GM12878 (cell line): Measurements from ENCODE around the gene ZDHHC14.

ENCODE experiments used
- ATF3 ChIP-seq: IDR thresholded peaks from 2 replicates; pipeline ENCODE4 v1.6.1; 2011; ENCODE audit warnings: low read depth, mild to moderate bottlenecking, low read length, moderate library complexity, borderline replicate concordance; ENCODE audit errors: extremely low read depth
- BACH1 ChIP-seq: fragments of 450-650 bp; IDR thresholded peaks from 2 replicates; pipeline ENCODE4 v1.6.1; 2017; ENCODE audit warnings: mild to moderate bottlenecking, borderline replicate concordance
- EP300 ChIP-seq, 2 experiments: fragments of 150-350 bp in 1 of 2; IDR thresholded peaks; 2 replicates each; pipeline ENCODE4 v1.6.1; 2011 to 2012; ENCODE audit warnings: low read depth in 2 of 2, low read length in 2 of 2, borderline replicate concordance in 1 of 2, improper control_type of control experiment in 1 of 2, inconsistent platforms in 1 of 2; ENCODE audit not compliant: control insufficient read depth in 1 of 2
- FOXK2 ChIP-seq: fragments of 450-650 bp; IDR thresholded peaks from 2 replicates; pipeline ENCODE4 v1.6.1; 2017; ENCODE audit warnings: mild to moderate bottlenecking, moderate library complexity
- POLR2A ChIP-seq: IDR thresholded peaks from 2 replicates; pipeline ENCODE4 v1.6.1; 2011; ENCODE audit warnings: low read depth, mild to moderate bottlenecking, low read length
- RAD21 ChIP-seq: IDR thresholded peaks from 2 replicates; pipeline ENCODE4 v1.6.1; 2011; ENCODE audit warnings: mild to moderate bottlenecking, low read depth, low read length, moderate library complexity; ENCODE audit not compliant: insufficient read depth
- RUNX3 ChIP-seq: IDR thresholded peaks from 2 replicates; pipeline ENCODE4 v1.6.1; 2012; ENCODE audit warnings: low read length, inconsistent platforms
- TF ChIP-seq, protein P1 (sequence below), 3 experiments: IDR thresholded peaks in 2 of 3; conservative IDR thresholded peaks in 1 of 3; 2 replicates each; pipeline ENCODE4 v1.5.1; 2011; ENCODE audit warnings: low read depth in 3 of 3, low read length in 3 of 3, mild to moderate bottlenecking in 3 of 3, control low read depth in 2 of 3, moderate library complexity in 2 of 3, inconsistent platforms in 1 of 3, mixed read lengths in 1 of 3; ENCODE audit not compliant: control insufficient read depth in 2 of 3, insufficient read depth in 1 of 3; ENCODE audit errors: extremely low read depth in 1 of 3

DNA sequence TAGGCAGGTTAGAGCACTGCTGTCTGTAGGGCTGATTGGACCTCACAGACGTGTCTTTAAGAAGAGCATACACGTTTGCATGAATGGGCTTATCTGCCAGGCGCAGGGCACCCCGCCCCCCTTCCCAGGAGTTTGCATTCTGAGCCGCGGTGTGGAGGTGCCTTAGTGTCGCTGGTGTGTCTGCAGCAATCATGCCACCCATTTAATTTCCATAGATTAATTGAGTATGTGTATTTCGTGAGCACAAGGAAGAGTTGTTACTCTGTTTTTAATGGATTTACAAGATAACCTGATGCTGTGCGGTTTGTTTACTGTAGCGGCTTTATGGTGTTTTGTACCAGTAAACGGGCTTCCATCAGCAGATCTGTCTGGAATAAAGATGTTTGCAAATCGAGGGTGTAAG, 107.7 kb downstream of the ZDHHC14 start:
- TF ChIP-seq EP300 (IDR thresholded peaks at IDR 0.05; ENCODE audit: borderline replicate concordance in 1 of 2, control insufficient read depth in 1 of 2, low read depth in 2 of 2, low read length in 2 of 2) (no peak), ATF3 (no peak), BACH1 (no peak), RUNX3 (no peak), FOXK2 (no peak), RAD21 (no peak), POLR2A (no peak)
- TF ChIP-seq, protein P1, sequence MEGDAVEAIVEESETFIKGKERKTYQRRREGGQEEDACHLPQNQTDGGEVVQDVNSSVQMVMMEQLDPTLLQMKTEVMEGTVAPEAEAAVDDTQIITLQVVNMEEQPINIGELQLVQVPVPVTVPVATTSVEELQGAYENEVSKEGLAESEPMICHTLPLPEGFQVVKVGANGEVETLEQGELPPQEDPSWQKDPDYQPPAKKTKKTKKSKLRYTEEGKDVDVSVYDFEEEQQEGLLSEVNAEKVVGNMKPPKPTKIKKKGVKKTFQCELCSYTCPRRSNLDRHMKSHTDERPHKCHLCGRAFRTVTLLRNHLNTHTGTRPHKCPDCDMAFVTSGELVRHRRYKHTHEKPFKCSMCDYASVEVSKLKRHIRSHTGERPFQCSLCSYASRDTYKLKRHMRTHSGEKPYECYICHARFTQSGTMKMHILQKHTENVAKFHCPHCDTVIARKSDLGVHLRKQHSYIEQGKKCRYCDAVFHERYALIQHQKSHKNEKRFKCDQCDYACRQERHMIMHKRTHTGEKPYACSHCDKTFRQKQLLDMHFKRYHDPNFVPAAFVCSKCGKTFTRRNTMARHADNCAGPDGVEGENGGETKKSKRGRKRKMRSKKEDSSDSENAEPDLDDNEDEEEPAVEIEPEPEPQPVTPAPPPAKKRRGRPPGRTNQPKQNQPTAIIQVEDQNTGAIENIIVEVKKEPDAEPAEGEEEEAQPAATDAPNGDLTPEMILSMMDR (IDR thresholded peaks at IDR 0.05 in 2 of 3, conservative IDR thresholded peaks at IDR 0.05 in 1 of 3; ENCODE audit: control insufficient read depth in 2 of 3, extremely low read depth in 1 of 3, insufficient read depth in 1 of 3, low read depth in 3 of 3, low read length in 3 of 3): no peak
